ENCODE results near the gene SLC2A13.
"Not testable (repeated sequence)": the region's sequence is repeated elsewhere in the genome, so short reads cannot be mapped to it uniquely, and the experiment has no call there.

SLC2A13 gene

DNA sequence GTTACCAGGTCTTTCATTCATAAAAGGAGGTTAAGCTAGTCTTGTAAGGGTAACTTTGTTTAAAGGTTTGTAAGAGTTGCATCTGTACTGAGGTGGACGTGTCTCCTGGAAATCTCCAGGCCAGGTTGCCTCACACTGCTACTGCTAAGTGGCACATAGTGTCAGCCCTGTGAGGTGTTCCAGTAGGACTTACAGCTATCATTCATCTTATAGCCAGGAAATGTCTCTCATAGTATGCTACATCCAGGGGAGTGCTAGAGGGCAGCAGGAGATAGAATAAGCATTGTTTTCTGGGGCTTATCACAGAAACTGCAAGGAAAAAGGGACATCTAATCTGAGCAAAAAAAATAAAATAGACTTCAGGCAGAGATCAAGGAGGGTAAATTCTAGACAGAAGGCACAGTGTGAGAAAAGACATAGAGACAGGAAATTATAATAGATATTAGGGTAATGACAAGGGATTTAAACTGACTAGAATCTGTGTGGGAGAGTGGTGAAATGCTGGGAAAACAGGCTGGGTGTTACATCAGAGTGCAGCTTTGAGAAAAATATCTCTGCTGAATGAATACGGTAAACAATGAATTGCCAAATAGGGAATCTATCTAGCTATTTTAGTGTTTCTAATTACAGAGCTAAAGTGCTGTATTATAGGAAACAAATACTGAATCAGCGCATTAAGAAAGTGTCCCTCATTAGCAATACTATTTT lies 281.2 kb downstream of the SLC2A13 start:
- DNase-seq (ENCODE audit: low read depth in 1 of 2, low spot score in 1 of 2), result no peak

DNA sequence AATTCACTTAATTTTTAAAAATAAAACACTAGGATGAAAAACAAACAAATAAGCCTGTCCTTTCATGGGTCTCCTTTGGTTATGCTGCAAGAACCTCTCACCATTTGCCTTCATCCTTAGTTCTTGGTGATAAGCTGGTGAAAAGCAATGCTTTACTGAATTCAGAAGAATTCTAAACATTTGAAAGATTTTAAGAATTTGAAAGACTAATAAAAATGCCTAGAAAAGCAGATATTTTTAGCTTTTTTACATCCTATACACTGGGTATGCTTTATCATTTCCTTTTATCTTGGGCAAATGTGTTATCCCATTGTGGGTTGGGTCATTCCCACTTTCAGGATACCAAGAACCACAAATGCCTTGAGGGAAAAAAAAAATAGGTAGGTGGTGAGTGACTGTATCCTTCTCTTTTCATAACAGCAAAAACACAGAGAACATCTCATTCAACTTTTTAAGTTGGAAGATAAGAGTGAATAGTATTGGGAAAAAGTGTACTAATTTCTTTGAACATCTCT lies 289.2 kb downstream of the SLC2A13 start:
- DNase-seq (ENCODE audit: low read depth in 1 of 2, low spot score in 1 of 2), result no peak

DNA sequence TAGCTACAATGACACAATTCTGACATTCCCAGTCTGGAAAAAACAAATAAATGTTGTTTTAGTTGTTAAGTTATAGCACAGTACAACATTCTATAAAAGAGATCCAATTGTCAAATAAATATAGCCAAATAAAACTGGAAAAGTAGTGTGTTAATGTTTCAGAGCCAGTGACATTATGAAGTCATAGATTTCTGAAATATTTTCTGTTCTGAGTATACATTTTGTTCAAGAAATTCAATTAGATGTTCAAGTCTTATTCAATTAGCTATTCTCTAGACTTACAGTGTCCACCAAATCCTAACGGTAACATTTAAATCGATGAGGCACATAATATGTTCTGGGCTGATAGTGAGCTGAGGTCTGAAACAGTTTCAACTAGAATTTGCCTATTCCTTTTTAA lies 290.1 kb downstream of the SLC2A13 start:
- DNase-seq (ENCODE audit: low read depth in 1 of 2, low spot score in 1 of 2), result no peak

DNA sequence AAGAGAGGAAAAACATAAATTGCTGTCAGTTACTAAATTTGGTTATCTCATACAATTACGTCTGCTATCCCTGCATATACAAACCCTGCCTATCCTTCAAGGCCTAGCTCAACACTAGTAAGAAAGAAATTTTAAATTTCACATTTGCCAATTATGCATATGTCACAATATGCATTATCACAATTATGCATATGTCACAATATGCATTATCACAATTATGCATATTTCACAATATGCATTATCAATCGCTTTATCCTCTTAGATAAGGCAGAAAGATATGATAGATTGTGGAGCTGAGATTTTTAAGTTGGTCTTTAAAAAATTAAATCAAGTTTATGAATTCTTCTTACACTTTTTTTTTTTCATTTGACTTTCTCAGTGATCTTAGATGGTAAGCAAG lies 291.3 kb downstream of the SLC2A13 start:
- DNase-seq (ENCODE audit: low read depth in 1 of 2, low spot score in 1 of 2), result no peak

DNA sequence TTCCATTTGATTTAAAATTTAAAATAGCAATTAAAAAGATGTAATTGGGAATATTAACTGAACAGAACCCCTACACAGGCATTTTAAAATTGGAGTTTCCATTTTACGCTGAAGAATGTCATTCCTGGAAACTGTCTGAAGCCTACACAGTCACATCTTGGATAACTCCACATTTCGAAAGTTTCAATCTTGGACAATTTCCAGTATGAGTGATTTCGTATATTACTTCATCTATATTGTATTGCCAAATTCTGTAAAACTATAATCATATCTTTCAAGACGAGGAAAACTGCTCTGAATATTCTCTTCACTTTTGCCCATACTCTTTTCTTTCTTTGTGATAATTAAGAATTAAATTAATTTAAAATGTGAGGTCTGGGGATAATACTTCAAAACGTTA lies 292.1 kb downstream of the SLC2A13 start:
- no peak for DNase-seq (ENCODE audit: low read depth in 1 of 2, low spot score in 1 of 2)

DNA sequence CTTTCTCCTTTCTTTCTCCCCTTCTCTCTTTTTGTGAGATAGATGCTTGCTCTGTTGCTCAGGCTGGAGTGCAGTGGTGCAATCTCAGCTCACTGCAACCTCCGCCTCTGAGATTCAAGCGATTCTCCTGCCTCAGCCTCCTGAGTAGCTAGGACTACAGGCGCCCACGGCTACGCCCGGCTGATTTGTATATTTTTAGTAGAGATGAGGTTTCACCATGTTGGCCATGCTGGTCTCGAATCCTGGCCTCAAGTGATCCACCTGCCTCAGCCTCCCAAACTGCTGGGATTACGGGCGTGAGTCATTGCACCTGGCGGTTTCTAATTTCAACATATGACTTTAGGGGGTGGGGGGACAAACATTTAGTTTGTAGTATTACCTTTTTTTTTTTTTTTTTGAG lies 293.4 kb downstream of the SLC2A13 start:
- not testable (repeated sequence) for DNase-seq (ENCODE audit: low read depth in 1 of 2, low spot score in 1 of 2)

DNA sequence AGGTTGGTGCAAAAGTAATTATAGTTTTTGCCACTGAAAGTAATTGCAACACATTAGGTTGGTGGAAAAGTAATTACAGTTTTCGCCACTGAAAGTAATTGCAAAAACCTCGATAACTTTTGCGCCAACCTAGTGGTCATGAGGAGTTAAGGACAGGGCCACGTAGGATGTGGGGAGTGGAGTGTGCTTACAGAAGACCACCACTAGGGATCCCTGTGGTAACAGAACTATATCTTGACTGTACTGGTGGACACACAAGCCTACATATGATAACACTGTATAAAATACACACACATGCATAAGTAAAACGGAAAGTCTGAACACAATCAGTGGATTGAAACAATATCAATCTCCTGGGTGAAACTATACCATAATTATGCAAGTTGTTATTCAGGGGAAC lies 298.8 kb downstream of the SLC2A13 start:
- no peak for DNase-seq (ENCODE audit: low read depth in 1 of 2, low spot score in 1 of 2)

DNA sequence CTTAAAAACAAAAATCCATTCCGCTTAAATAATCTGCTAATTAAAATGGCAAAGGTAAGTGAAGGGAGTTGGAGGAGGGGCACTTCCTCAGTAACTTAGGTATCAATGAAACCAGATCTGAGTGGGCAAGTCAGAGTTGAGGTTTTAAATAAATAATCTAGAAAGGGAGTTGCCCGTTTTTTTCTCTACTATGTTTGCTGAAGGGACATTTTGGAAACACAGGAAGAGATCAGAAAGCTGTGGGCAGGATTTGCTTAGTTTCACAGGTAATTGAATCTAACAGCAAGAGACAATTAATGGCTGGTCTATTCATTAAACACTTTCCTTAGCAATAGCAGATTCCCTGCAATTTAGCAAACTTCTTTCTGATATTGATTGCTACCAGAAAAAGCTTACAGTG lies 300.2 kb downstream of the SLC2A13 start:
- no peak for DNase-seq (ENCODE audit: low read depth in 1 of 2, low spot score in 1 of 2)

DNA sequence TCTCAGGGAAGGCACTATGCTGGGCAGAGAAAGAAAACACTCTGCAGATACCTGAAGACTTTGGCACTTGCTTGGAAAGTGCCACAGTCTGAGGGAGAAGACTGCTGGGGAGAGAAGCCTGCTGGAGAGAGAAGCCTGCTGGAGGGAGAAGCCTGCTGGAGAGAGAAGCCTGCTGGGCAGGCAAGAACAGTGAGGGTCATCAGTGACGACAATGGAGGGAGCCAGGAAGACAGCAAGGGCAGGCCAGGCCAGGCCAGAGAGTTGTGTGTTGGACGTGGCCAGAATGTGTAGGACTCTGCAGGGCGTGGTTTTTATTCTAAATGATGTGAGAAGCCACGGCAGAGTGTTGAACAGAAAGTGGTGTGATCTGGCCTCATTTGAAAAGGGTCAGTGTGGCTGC lies 301.0 kb downstream of the SLC2A13 start:
- no peak for DNase-seq (ENCODE audit: low read depth in 1 of 2, low spot score in 1 of 2)

DNA sequence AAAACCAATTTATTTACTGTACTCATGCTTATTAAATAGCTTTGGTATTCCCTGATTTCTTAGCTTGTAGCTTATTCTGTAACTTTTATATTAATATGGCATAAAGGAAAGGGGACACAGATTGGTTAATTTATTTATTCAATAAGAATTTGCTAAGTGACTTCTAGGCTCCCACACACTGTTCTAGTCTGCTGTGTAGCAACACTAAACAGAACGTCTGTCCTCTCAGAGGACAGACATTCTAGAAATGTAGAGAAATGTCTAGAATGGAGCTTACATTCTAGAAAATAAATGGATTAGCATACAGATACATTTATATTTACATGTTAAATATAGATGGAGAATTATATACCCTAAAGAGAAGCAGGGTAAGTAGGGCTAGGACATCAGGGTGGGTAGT lies 301.4 kb downstream of the SLC2A13 start:
- no peak for DNase-seq (ENCODE audit: low read depth in 1 of 2, low spot score in 1 of 2)

DNA sequence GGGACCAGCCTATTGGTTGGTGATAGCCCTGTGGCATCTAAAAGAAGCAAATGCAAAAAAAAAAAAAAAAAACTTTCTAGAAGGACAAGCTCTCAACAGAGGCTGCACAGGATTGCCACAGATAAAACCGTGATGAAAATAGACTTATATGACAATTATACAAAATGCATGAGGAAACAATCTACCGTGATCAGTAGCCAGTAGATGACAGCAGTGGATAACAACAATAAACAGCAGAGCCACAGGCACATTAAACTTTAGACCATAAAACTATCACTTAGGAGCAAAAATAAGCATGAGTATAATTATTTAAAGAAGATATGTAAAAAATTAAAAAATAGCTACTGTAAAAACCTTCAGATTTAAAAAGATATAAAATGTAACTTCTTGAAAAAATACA lies 302.7 kb downstream of the SLC2A13 start:
- DNase-seq (ENCODE audit: low read depth in 1 of 2, low spot score in 1 of 2), result no peak

DNA sequence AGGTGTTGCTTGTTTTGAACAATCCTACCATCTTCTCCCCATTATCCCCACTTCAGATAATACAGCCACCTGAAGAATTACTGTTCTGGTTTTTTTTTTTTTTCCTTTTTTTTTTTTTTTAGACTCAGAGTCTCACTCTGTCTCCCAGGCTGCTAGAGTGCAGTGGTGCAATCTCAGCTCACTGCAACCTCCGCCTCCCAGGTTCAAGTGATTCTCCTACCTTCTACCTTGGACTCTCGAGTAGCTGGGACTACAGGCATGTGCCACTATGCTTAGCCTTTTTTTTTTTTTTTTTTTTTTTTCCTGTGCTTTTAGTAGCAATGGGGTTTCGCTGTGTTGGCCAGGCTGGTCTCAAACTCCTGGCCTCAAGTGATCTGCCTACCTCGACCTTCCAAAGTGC lies 306.9 kb downstream of the SLC2A13 start:
- DNase-seq (ENCODE audit: low read depth in 1 of 2, low spot score in 1 of 2), result no peak

DNA sequence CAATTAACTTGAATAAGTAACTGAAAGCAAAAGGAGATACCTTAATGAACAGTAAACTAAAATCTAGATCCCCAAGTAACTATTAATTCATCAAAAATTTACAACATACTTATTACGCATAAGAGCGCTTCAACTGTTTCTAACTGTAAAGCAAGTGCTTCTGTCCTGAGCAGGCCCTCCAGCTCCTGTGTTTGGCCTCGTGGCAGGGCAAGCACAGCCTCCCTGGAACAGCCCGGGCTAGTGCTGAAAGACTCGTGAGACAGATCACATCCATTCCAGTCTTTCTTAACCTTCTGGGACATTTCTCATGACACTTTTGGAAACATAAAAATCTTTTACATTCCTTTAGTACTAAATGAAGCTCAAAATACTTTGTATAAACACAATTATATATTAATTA lies 307.5 kb downstream of the SLC2A13 start:
- no peak for DNase-seq (ENCODE audit: low read depth in 1 of 2, low spot score in 1 of 2)

DNA sequence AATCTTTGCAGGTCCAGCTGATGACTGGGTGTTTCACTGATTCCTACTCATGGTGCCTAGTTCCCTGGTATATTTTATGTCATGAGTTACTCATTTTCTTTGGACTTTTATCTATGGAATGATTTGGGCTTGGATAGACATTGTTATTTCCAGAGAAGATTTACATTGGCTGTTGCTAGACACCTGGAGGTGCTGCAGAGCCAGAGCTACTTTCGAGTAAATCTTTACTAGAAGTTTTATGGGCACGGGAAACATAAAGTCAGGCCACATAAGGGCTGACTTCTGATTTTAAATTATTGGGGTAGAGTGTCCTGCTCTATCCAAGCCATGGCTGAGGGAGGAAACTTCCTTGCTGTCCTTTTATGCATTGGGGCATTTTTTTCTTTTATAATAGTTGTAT lies 310.4 kb downstream of the SLC2A13 start:
- DNase-seq (ENCODE audit: low read depth in 1 of 2, low spot score in 1 of 2), result no peak

DNA sequence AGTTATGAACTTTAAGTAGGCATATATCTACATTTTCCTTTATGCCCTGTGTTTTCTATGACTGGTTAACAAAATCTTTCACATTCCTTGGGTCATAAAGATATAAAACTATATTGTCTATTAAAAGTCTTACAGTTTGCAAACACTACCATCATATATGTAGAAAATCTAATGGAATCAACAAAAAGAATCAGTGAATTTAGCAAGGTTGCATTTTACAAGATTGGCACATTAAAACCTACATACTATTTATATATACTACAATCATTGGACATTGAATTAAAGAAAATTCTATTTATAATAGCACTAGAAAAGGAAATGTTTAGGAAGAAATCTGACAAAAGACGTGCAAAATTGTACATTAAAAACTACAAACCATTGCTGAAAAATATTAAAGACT lies 312.9 kb downstream of the SLC2A13 start:
- no peak for DNase-seq (ENCODE audit: low read depth in 1 of 2, low spot score in 1 of 2)

DNA sequence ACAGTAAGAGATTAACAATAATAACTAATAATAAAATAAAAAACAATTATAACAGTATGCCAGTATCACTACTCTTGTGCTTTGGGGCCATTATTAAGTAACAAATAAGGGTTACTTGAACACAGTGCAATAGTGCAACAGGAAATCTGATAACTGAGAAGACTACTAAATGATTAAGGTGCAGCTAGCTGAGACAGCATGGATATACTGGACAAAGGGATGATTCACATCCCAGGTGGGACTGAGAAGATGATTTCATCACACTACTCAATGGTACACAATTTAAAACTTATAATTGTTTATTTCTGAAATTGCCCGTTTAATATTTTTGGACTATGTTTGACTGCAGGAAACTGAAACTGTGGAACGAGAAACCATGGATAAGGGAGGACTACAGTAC lies 317.6 kb downstream of the SLC2A13 start:
- no peak for DNase-seq (ENCODE audit: low read depth in 1 of 2, low spot score in 1 of 2)

DNA sequence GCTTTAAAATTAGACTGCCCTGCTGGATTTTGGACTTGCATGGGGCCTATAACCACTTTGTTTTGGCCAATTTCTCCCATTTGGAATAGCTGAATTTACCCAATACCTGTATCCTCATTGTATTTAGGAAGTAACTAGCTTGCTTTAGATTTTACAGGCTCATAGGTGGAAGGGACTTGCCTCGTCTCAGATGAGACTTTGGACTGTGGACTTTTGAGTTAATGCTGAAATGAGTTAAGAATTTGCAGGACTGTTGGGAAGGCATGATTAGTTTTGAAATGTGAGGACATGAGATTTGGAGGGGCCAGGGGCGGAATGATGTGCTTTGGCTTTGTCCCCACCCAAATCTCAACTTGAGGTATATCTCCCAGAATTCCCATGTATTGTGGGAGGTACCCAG lies 320.1 kb downstream of the SLC2A13 start:
- DNase-seq (ENCODE audit: low read depth in 1 of 2, low spot score in 1 of 2), result not testable (repeated sequence)

DNA sequence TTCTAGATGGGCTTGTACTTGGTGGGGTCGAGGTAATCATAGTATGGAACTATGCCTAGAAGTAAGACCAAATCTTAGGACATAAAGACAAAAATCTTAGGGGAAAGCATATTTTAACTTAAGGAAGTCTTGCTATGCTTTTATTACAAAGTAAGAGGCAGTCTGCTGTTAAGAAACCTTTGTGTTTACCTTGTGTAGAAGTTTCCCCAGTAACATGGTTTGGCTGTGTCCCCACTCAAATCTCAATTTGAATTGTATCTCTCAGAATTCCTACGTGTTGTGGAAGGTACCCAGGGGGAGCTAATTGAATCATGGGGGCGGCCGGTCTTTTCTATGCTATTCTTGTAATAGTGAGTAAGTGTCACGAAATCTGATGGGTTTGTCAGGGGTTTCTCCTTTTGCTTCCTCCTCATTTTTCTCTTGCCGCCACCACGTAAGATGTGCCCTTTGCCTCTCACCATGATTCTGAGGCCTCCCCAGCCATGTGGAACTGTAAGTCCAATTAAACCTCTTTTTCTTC lies 323.8 kb downstream of the SLC2A13 start:
- no peak for DNase-seq (ENCODE audit: low read depth in 1 of 2, low spot score in 1 of 2)

DNA sequence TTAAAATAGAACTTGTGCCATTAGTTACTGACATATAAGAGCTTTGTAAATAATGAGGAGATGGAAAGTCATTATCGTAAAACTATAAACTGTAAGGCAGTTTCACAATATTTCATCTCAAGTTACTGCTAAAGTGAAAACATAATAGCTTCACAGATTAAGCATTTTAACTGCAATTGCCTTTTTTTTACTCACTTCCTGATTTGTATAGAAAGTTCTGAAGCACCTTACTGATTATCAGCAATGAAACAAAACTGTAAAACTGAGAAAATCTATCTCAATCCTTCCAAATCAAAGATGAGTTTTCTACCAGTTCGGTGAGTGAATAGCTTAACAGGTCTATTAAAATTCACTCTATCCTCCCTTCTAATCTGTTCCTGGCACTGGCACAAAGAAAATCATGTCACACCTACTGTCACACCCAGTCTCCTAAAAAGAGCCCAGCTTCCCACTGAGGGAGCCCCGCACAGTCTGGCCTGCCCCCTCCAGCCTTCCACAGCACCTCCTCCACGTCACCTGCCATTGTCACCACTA lies 324.9 kb downstream of the SLC2A13 start:
- no peak for DNase-seq (ENCODE audit: low read depth in 1 of 2, low spot score in 1 of 2)

DNA sequence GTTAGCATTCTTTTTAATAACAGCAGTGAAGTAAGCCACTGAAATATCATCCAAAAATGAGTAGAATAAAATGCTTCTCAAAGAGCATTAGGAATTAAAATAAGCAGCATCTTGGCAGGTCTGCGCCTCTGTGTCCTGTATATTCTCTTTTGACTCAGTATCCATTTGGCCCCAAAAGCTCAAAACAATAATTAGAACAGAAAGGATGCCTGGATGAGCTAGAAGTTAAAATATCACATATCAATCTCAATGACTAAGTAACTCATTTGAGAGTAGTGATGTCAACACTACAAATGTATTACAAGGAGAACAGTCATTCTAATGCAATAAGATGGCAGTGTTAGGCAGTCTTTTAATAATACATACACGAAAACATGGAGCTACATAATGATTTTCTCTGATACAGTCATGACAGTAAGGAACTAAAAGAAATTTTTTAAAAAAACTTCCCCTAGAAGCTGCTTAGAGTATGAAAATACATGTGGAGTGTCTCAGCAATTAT lies 325.4 kb downstream of the SLC2A13 start:
- no peak for DNase-seq (ENCODE audit: low read depth in 1 of 2, low spot score in 1 of 2)

DNA sequence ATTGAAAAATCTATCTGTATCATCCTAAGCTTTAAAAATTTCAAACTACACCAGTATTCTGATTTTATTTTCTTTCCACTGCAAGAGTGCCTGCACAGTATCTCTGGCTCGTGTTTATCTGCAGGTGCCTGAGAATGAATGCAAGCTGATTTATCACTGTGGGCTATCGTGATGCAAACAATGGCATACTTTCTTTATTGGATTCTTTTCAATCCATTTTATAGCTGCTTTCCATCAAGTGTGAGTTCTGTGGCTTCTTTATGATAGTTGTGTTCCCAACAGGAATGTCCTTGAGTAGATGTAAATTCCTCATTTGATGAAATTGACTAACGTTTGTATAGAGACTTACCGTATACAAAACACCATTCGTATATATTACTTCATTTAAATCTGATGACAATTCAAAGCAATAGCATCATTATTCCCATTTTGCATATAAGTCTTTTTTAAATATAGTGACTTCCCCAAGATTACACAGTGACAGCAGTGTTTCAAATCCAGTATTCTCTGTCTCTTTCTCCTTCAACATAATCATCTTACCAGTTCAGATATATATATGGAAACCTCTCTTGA lies 326.0 kb downstream of the SLC2A13 start:
- DNase-seq (ENCODE audit: low read depth in 1 of 2, low spot score in 1 of 2), result no peak

DNA sequence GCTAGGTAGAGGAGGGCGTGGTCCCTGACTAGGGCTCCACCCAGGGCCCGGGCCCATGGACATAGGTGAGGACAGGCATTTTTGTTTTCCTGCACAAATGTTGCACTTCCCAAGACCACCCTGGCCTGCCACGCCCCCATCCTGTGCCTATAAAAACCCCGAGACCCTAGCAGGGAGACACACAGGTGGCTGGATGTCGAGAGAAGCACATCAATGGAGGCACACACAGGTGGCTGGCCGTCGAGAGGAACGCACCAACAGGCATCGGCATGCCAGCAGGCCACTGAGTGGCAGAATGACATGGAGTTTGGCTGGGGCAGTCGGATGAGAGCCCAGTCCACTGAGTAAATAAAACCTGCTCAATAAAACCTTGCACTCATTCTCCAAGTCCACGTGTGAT lies 328.4 kb downstream of the SLC2A13 start:
- no peak for DNase-seq (ENCODE audit: low read depth in 1 of 2, low spot score in 1 of 2)

Data from activated CD4-positive, alpha-beta T cell treated with anti-CD3 and anti-CD28 coated beads, Interleukin-2, amount 50 U/mL, for 24 hours (primary cell).